ENCODE data around the gene ITPRIP. TPM values are rescaled to one million over a fixed set of nuclear protein-coding genes. Genes with fewer than 3 reads are reported as not detected.

ITPRIP gene
- total RNA-seq, 1 donor from 2014 or later: 1.6 TPM

DNA sequence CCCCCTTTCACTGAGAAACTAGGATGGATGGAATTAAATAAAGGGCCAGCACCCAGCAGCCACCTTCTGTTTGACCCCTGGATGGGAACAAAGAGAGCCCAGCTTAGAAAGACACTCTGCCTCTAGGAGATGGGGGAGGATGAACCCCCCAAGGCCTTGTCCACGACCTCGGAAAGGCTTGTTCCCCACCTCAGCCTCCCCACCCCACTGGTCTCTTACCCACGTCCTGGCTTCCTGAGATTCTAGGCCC, 9.7 kb downstream of the ITPRIP start:
- H3F3A ChIP-seq (ENCODE audit: low read depth): peaks cover 44% of the 10 kb centered on the region
- Mint-ChIP-seq H3K4me3 (peak overlapping the region; percentile 84), H3K36me3 (peaks cover 11% of the 10 kb centered on the region), H3K27me3 (ENCODE audit: insufficient read depth, low read depth) (peaks cover 20% of the 10 kb centered on the region), H3K4me1 (peaks cover 86% of the 10 kb centered on the region), H3K9me3 (no peaks in the 10 kb centered on the region), H3K27ac (peak overlapping the region; percentile 96)
- H3K36me3 ChIP-seq: no peaks in the 10 kb centered on the region
- H3K4me1 ChIP-seq: peaks cover 70% of the 10 kb centered on the region
- peaks cover 99% of the 10 kb centered on the region for H4K20me1 ChIP-seq (ENCODE audit: low read depth)
- H3K27me3 ChIP-seq: peaks cover 54% of the 10 kb centered on the region
- H3K79me2 ChIP-seq (ENCODE audit: low read depth): peaks cover 61% of the 10 kb centered on the region
- H3K9ac ChIP-seq: no peak overlapping the region
- TF ChIP-seq, protein P1, sequence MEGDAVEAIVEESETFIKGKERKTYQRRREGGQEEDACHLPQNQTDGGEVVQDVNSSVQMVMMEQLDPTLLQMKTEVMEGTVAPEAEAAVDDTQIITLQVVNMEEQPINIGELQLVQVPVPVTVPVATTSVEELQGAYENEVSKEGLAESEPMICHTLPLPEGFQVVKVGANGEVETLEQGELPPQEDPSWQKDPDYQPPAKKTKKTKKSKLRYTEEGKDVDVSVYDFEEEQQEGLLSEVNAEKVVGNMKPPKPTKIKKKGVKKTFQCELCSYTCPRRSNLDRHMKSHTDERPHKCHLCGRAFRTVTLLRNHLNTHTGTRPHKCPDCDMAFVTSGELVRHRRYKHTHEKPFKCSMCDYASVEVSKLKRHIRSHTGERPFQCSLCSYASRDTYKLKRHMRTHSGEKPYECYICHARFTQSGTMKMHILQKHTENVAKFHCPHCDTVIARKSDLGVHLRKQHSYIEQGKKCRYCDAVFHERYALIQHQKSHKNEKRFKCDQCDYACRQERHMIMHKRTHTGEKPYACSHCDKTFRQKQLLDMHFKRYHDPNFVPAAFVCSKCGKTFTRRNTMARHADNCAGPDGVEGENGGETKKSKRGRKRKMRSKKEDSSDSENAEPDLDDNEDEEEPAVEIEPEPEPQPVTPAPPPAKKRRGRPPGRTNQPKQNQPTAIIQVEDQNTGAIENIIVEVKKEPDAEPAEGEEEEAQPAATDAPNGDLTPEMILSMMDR (IDR thresholded peaks at IDR 0.05): no peak
- TF ChIP-seq EZH2phosphoT487 (IDR thresholded peaks at IDR 0.05) (no peak), EZH2 (IDR thresholded peaks at IDR 0.05) (no peak)
- DNase-seq (ENCODE audit: low spot score): no peak
- H3K4me2 ChIP-seq: peak overlapping the region; percentile 87
- peak overlapping the region; percentile 40 for H3K4me3 ChIP-seq
- H2AFZ ChIP-seq (replicated peaks): no peak overlapping the region
- peak overlapping the region; percentile 80 for H3K27ac ChIP-seq
- H3K9me3 ChIP-seq (ENCODE audit: low read depth): no peaks in the 10 kb centered on the region

DNA sequence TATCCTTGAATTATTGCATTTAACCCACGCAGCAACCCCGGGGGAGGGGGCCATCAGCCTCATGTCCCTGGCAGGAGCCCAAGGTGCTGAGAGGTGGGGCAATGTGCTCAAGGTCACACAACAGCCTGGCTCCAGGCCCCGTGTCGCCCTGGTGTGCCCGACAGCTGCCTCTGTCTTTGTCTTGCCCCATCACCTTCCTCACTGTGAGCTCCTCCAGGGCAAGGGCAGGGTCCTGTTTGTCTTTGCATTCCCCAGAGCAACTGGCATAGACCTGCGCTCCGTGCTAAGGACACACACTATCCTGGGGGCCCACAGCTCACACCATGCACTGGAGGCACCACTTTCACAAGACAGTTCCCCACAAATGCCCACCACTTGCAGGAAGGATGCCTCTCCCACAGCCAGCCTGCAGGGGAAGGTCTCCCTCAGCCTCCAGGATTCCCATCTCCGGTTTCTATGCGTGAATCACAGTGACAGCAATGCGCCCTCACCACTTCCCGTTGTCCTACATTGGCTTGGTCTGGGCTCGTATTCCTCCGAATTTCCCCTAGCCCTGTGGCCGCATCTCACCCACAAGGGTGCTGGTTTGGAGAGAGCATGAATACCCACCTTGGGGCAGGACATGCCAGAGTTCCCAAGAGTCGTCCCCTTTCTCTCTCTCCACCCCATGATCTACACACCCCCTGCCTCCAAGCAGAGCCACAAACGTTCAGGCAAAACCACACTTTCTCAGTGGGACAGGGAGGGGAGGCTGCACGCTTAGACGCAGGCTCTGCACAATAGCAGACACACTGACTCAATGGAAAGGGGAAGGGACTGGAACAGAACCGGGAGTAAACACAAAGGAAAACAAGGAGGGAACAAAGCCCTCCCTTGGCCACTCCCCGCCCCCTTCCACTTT, 10.3 kb downstream of the ITPRIP start:
- Mint-ChIP-seq H3K27ac (peak overlapping the region; percentile 96), H3K36me3 (peaks cover 10% of the 10 kb centered on the region), H3K4me1 (peaks cover 82% of the 10 kb centered on the region), H3K9me3 (no peaks in the 10 kb centered on the region), H3K4me3 (peak overlapping the region; percentile 84), H3K27me3 (ENCODE audit: insufficient read depth, low read depth) (peaks cover 21% of the 10 kb centered on the region)
- H3K27me3 ChIP-seq: peaks cover 54% of the 10 kb centered on the region
- H3K9me3 ChIP-seq (ENCODE audit: low read depth): no peaks in the 10 kb centered on the region
- H3K9ac ChIP-seq: no peak overlapping the region
- peak overlapping the region; percentile 80 for H3K27ac ChIP-seq
- H3F3A ChIP-seq (ENCODE audit: low read depth): peaks cover 44% of the 10 kb centered on the region
- no peaks in the 10 kb centered on the region for H3K36me3 ChIP-seq
- peak overlapping the region; percentile 40 for H3K4me3 ChIP-seq
- peaks cover 99% of the 10 kb centered on the region for H4K20me1 ChIP-seq (ENCODE audit: low read depth)
- TF ChIP-seq EZH2 (IDR thresholded peaks at IDR 0.05) (no peak), EZH2phosphoT487 (IDR thresholded peaks at IDR 0.05) (peak; percentile 76)
- no peak overlapping the region for H2AFZ ChIP-seq (replicated peaks)
- peak; percentile 91 for DNase-seq (ENCODE audit: low spot score)
- peak overlapping the region; percentile 87 for H3K4me2 ChIP-seq
- peaks cover 62% of the 10 kb centered on the region for H3K79me2 ChIP-seq (ENCODE audit: low read depth)
- peaks cover 64% of the 10 kb centered on the region for H3K4me1 ChIP-seq

DNA sequence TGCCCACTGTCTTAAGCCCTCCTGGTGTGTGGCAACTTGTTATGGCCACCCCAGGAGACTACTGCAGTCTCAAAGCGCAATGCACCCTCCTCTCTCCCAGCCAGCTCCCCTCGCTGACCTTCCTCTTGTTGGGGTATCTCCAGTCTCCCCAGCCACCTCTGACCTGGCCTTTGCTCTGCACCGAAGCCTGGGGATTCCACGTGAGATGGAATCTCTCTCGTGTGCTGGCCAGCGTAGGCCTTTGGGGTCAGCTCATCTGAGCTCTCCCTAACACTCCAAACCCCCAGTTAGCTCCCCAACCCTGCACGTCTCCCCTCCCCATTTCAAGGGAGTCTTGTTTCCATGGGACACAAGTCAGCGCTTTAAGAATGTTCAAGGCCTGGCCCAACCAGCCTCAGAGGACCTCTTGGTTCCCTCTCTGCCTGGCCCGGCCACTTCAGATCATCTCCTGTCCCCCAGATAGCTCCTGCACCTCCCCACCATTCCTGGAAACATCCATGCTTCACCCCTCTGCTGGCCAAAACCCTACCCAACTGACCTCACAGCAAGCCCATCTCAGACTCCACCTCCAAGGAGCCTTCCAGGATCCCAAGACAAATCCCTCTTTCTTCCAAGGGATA, 11.2 kb downstream of the ITPRIP start:
- Mint-ChIP-seq H3K4me1 (peaks cover 76% of the 10 kb centered on the region), H3K4me3 (peak overlapping the region; percentile 84), H3K9me3 (no peaks in the 10 kb centered on the region), H3K27me3 (ENCODE audit: insufficient read depth, low read depth) (peaks cover 21% of the 10 kb centered on the region), H3K27ac (peak overlapping the region; percentile 88), H3K36me3 (peaks cover 10% of the 10 kb centered on the region)
- Histone ChIP-seq H3K27ac (no peak overlapping the region), H3K9ac (no peak overlapping the region), H2AFZ (replicated peaks) (no peak overlapping the region), H3K79me2 (ENCODE audit: low read depth) (peaks cover 63% of the 10 kb centered on the region), H3K4me2 (peak overlapping the region; percentile 87), H3F3A (ENCODE audit: low read depth) (peaks cover 36% of the 10 kb centered on the region), H3K27me3 (peaks cover 54% of the 10 kb centered on the region), H4K20me1 (ENCODE audit: low read depth) (peaks cover 99% of the 10 kb centered on the region), H3K36me3 (no peaks in the 10 kb centered on the region), H3K4me1 (peaks cover 62% of the 10 kb centered on the region), H3K9me3 (ENCODE audit: low read depth) (no peaks in the 10 kb centered on the region), H3K4me3 (no peak overlapping the region)
- DNase-seq (ENCODE audit: low spot score): no peak
- no peak for TF ChIP-seq EZH2phosphoT487 (IDR thresholded peaks at IDR 0.05)
- no peak for TF ChIP-seq EZH2 (IDR thresholded peaks at IDR 0.05)
- TF ChIP-seq, protein P1 (IDR thresholded peaks at IDR 0.05): no peak

Measured in neural progenitor cell (in vitro differentiated cells).